ENCODE results near the gene ATP7A.

DNA sequence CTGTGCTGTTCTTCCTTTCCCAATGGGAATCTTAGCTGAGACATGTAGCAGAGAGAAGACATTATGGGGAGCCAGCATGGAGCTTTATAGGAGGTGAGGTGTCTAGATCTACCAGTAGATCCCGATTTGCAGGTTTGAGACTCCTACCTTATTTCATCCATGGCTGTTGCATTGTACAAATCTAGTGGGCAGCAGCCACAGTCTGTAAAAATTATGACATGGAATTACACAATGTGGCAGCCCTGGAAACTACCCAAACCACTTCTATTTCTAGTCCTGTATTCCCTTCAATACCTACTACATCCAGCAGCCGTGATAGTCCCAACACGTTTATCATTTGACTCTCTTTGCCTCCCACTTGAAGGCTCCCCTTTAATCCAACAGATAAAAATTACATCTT is 8.1 kb downstream of the ATP7A start:
- TF ChIP-seq POLR2AphosphoS5 (IDR thresholded peaks at IDR 0.05; ENCODE audit: low read depth, low read length) (no peak), EZH2 (IDR thresholded peaks at IDR 0.05) (no peak)
- TF ChIP-seq, protein P1, sequence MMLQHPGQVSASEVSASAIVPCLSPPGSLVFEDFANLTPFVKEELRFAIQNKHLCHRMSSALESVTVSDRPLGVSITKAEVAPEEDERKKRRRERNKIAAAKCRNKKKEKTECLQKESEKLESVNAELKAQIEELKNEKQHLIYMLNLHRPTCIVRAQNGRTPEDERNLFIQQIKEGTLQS (IDR thresholded peaks at IDR 0.05) = no peak
